Ascending aorta (tissue), 2 donors: ENCODE data around the gene MEIOB. TPM values are rescaled to one million over a fixed set of nuclear protein-coding genes. Genes with fewer than 3 reads are reported as not detected.

ENCODE experiments used
- DNase-seq, 2 donors: peaks; one replicate each; pipeline ENCODE4 v3.0.0-alpha.2; 2019; ENCODE audit warnings: low spot score in 2 of 2
- H3K27ac ChIP-seq, 2 donors: fragments of 200-600 bp; sonication (generic); one replicate each; pipeline ENCODE4 v1.5.1; 2016 to 2017; ENCODE audit warnings: mild to moderate bottlenecking in 1 of 2
- H3K27me3 ChIP-seq: fragments of 200-600 bp; sonication (generic); one replicate; pipeline ENCODE4 v1.5.1; 2017
- H3K36me3 ChIP-seq, 2 donors: fragments of 200-600 bp; sonication (generic); one replicate each; pipeline ENCODE4 v1.5.1; 2016
- H3K4me1 ChIP-seq, 2 donors: fragments of 200-600 bp; sonication (generic); one replicate each; pipeline ENCODE4 v1.5.1; 2016 to 2017; ENCODE audit warnings: mild to moderate bottlenecking in 1 of 2
- H3K4me3 ChIP-seq, 2 donors: fragments of 200-600 bp; sonication (generic); one replicate each; pipeline ENCODE4 v1.5.1; 2016 to 2017; ENCODE audit warnings: mild to moderate bottlenecking in 1 of 2
- H3K9me3 ChIP-seq, 2 donors: fragments of 200-600 bp; sonication (generic); one replicate each; pipeline ENCODE4 v1.5.1; 2016
- CTCF ChIP-seq, 3 experiments: fragments of 200-600 bp in 2 of 3; fragments of 450-650 bp in 1 of 3; sonication (generic) in 2 of 3; IDR thresholded peaks; one replicate each; pipeline ENCODE4 v1.5.1; 2016 to 2019; ENCODE audit warnings: antibody characterized with exemption in 3 of 3, mild to moderate bottlenecking in 1 of 3, moderate library complexity in 1 of 3
- intact Hi-C: fragments of 100-400 bp; cut with DNase I; formaldehyde crosslinking; loops from one replicate; pipeline ENCODE4 v1.15.1; 2023
- total RNA-seq: library from RNA; depleted of rRNA; stranded (reverse); fragments of >200 nt; gene quantifications from one replicate; pipeline ENCODE4 v1.1.0, GENCODE V29; 2016

Gene MEIOB
- total RNA-seq, 1 donor from 2014 or later: not detected

- Histone ChIP-seq H3K27me3 (no peaks in the 10 kb centered on the region), H3K4me3 (peak within 1 kb of the TSS; percentile 72 to 81), H3K4me1 (peaks cover 12 to 37% of the 10 kb centered on the region in 2 donors), H3K36me3 (peaks cover 12 to 14% of the 10 kb centered on the region in 2 donors), H3K27ac (peak within 1 kb of the TSS; percentile 70 to 72), H3K9me3 (no peaks in the 10 kb centered on the region)
- no peak for TF ChIP-seq CTCF (IDR thresholded peaks at IDR 0.05)
- peak; percentile 73 to 94 for DNase-seq
- intact Hi-C loops: loop anchor here (1.0 to 5.0 kb wide), 6 partner anchors 44 to 396 kb away; partner anchors contain the start of genes CRAMP1, E4F1, EME2 and IFT140
These were observed 45.0 kb downstream of the MEIOB start, which contains the start of the genes FAHD1 and HAGH for GRCh38 chr16:1826691-1827573. Gene FAHD1 (plus strand): TSS chr16:1827206. CDS start chr16:1827239, 33 bp downstream. Gene HAGH (minus strand): TSS chr16:1826825. CDS start chr16:1826787, 38 bp downstream.

- Histone ChIP-seq H3K9me3 (no peaks in the 10 kb centered on the region), H3K4me1 (peaks cover 12 to 37% of the 10 kb centered on the region in 2 donors), H3K27me3 (no peaks in the 10 kb centered on the region), H3K36me3 (peaks cover 20 to 22% of the 10 kb centered on the region in 2 donors), H3K27ac (peak overlapping the region; percentile 70 to 72), H3K4me3 (peak overlapping the region; percentile 72 to 81)
- no peak for DNase-seq
- intact Hi-C loops: loop anchor here (1.0 to 5.0 kb wide), 5 partner anchors 43 to 397 kb away; partner anchors contain the start of genes CRAMP1, E4F1, EME2 and IFT140
- peak in 1 of 3 experiments; percentile 45 for TF ChIP-seq CTCF (IDR thresholded peaks at IDR 0.05)
These were observed 45.9 kb downstream of the MEIOB start for GRCh38 chr16:1825864-1826690.

- no peaks in the 10 kb centered on the region for H3K27me3 ChIP-seq
- peaks cover 26 to 29% of the 10 kb centered on the region in 2 donors for H3K36me3 ChIP-seq
- peak overlapping the region in 1 of 2 donors; percentile 72 for H3K27ac ChIP-seq
- peaks cover 12 to 37% of the 10 kb centered on the region in 2 donors for H3K4me1 ChIP-seq
- intact Hi-C loops: loop anchor here (5.0 kb wide), 1 partner anchor 213 kb away; the partner anchor contains the start of genes CRAMP1 and IFT140
- no peaks in the 10 kb centered on the region for H3K9me3 ChIP-seq
- DNase-seq: no peak
- TF ChIP-seq CTCF (IDR thresholded peaks at IDR 0.05): no peak
- peak overlapping the region; percentile 72 to 81 for H3K4me3 ChIP-seq
These were observed 46.5 kb downstream of the MEIOB start for GRCh38 chr16:1825381-1825863.

- Histone ChIP-seq H3K27ac (no peak overlapping the region), H3K4me3 (no peak overlapping the region), H3K27me3 (no peaks in the 10 kb centered on the region), H3K9me3 (no peaks in the 10 kb centered on the region), H3K4me1 (peaks cover 12 to 31% of the 10 kb centered on the region in 2 donors), H3K36me3 (peaks cover 34 to 43% of the 10 kb centered on the region in 2 donors)
- no peak for DNase-seq
- intact Hi-C loops: no loop called here
- TF ChIP-seq CTCF (IDR thresholded peaks at IDR 0.05): no peak
These were observed 48.1 kb downstream of the MEIOB start for GRCh38 chr16:1823821-1824220.

- DNase-seq: no peak
- Histone ChIP-seq H3K4me1 (peaks cover 11 to 21% of the 10 kb centered on the region in 2 donors), H3K9me3 (no peaks in the 10 kb centered on the region), H3K36me3 (peaks cover 44 to 52% of the 10 kb centered on the region in 2 donors), H3K4me3 (no peak overlapping the region), H3K27me3 (no peaks in the 10 kb centered on the region), H3K27ac (no peak overlapping the region)
- intact Hi-C loops: no loop called here
- no peak for TF ChIP-seq CTCF (IDR thresholded peaks at IDR 0.05)
These were observed 49.2 kb downstream of the MEIOB start for GRCh38 chr16:1822801-1823200.
